Stomach (tissue), 9 donors: ENCODE measurements around the gene BCAS3. TPM values are rescaled to one million over a fixed set of nuclear protein-coding genes. Genes with fewer than 3 reads are reported as not detected.

Experiments used
- DNase-seq, 2 donors: peaks; one replicate each; pipeline versions ENCODE4 v3.0.0 to v3.0.0-alpha.2; 2013 to 2019
- H3K27ac ChIP-seq, 5 donors: fragments of 200-600 bp in 4 of 5; sonication (generic) in 4 of 5; one replicate each; pipeline ENCODE4 v1.5.1; 2013 to 2019; ENCODE audit warnings: mild to moderate bottlenecking in 1 of 5, moderate library complexity in 1 of 5
- H3K27me3 ChIP-seq, 3 donors: fragments of 200-600 bp; sonication (generic); one replicate each; pipeline ENCODE4 v1.5.1; 2017 to 2019; ENCODE audit warnings: mixed run types in 1 of 3
- H3K36me3 ChIP-seq, 4 donors: fragments of 200-600 bp; sonication (generic); 1 replicate in 3 of 4; 2 replicates in 1 of 4; pipeline ENCODE4 v1.5.1; 2016 to 2019
- H3K4me1 ChIP-seq, 4 donors: fragments of 200-600 bp; sonication (generic); one replicate each; pipeline ENCODE4 v1.5.1; 2016 to 2019
- H3K4me3 ChIP-seq, 4 donors: fragments of 200-600 bp; sonication (generic) in 3 of 4; one replicate each; pipeline ENCODE4 v1.5.1; 2016 to 2019; ENCODE audit warnings: mild to moderate bottlenecking in 1 of 4
- H3K9me3 ChIP-seq, 4 donors: fragments of 200-600 bp; sonication (generic); one replicate each; pipeline ENCODE4 v1.5.1; 2016 to 2019
- EP300 ChIP-seq: sonication (generic); formaldehyde crosslinking; IDR thresholded peaks from one replicate; pipeline ENCODE4 v1.6.1; 2017; ENCODE audit warnings: antibody characterized with exemption
- POLR2A ChIP-seq, 4 donors: fragments of 450-650 bp; IDR thresholded peaks; one replicate each; pipeline ENCODE4 v1.6.1; 2016; ENCODE audit warnings: antibody characterized with exemption in 4 of 4, control low read depth in 2 of 4, mild to moderate bottlenecking in 1 of 4, moderate library complexity in 1 of 4
- POLR2AphosphoS5 ChIP-seq, 3 donors: sonication (generic); formaldehyde crosslinking; IDR thresholded peaks; one replicate each; pipeline ENCODE4 v1.6.1; 2016; ENCODE audit warnings: antibody characterized with exemption in 3 of 3
- WGBS, 5 donors: extraction: QIAGEN DNeasy Blood & Tissue Kit in 3 of 5; methylation state at CpG; one replicate each; pipeline versions ENCODE4 v1.1.5 to v1.1.7; 2013 to 2018; 5-methylcytosine and 5-hydroxymethylcytosine counted together
- intact Hi-C: fragments of 100-400 bp; cut with DNase I; formaldehyde crosslinking; loops from one replicate; pipeline ENCODE4 v1.15.1; 2023; ENCODE audit warnings: low total_unique reads
- polyA plus RNA-seq, 3 donors: library from polyadenylated mRNA; stranded (reverse); fragments of 200-250 nt; gene quantifications; one replicate each; pipeline ENCODE4 v1.2.3, GENCODE V29; 2013
- total RNA-seq, 5 donors: library from RNA; depleted of rRNA; stranded (reverse); fragments of >200 nt; gene quantifications; one replicate each; pipeline versions ENCODE4 v1.1.0 to v1.2.3, GENCODE V29; 2014 to 2016
- TF ChIP-seq, protein P1 (sequence below), 7 experiments: fragments of 450-650 bp in 4 of 7; fragments of 200-600 bp in 3 of 7; sonication (generic) in 3 of 7; IDR thresholded peaks; one replicate each; pipeline ENCODE4 v1.5.1; 2016 to 2019; ENCODE audit warnings: antibody characterized with exemption in 7 of 7, control low read depth in 2 of 7, mild to moderate bottlenecking in 1 of 7
- donor health status: healthy with polysubstance abuse.
- donor health status: Bipolar disorder and iron deficiency.
- donor health status: healthy.

The BCAS3 gene
- total and polyA plus RNA-seq, 8 donors: 4.9 to 150 (median 25.3) TPM

DNA sequence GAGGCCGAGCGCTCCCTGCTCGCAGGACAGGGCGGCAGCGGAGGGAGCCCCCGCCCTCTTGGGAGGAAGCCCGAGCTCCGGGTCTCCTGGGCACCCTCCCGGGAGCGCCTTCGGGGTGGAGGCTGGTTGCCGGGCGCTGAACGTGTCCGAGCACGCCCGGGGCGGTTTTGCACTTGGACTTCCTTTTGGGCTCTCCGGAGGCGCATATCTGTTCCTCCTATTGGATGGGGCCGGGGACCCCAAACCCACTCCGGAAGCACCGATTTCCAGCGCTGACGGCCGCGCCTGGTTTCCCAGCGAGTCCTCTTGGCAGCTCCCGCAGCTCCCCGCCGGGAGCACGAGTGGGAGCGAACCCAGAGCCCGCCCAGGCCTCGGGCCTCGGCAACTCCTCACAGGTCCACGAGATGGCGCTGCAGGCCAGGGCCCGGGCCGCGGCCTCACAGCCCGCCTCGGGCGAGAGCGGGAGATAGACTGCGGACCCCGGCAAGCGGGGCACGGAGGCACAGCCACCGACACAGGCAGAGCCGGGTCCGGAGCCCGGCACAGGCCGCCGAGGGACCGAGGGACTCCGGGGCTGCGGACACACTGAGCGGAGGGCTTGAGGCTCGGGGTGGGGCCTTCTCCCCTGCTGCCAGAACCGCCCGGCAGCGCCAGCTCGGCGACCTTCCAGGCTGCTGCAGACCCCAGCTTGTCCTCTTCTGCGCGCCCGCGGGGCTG lies 734.6 kb downstream of the BCAS3 start:
- WGBS, 5 donors: 0 to 2% (median 1%) methylated on average over 9 to 69 of the region's 69 CpGs
- no peaks in the 10 kb centered on the region for H3K36me3 ChIP-seq
- H3K27me3 ChIP-seq: peaks cover 5 to 81% (median 50%) of the 10 kb centered on the region in 3 donors
- peak overlapping the region; percentile 55 to 93 (median 84) for H3K27ac ChIP-seq
- peak in 1 of 3 donors; percentile 62 for TF ChIP-seq POLR2AphosphoS5 (IDR thresholded peaks at IDR 0.05)
- TF ChIP-seq POLR2A (IDR thresholded peaks at IDR 0.05): no peak
- TF ChIP-seq, protein P1, sequence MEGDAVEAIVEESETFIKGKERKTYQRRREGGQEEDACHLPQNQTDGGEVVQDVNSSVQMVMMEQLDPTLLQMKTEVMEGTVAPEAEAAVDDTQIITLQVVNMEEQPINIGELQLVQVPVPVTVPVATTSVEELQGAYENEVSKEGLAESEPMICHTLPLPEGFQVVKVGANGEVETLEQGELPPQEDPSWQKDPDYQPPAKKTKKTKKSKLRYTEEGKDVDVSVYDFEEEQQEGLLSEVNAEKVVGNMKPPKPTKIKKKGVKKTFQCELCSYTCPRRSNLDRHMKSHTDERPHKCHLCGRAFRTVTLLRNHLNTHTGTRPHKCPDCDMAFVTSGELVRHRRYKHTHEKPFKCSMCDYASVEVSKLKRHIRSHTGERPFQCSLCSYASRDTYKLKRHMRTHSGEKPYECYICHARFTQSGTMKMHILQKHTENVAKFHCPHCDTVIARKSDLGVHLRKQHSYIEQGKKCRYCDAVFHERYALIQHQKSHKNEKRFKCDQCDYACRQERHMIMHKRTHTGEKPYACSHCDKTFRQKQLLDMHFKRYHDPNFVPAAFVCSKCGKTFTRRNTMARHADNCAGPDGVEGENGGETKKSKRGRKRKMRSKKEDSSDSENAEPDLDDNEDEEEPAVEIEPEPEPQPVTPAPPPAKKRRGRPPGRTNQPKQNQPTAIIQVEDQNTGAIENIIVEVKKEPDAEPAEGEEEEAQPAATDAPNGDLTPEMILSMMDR (IDR thresholded peaks at IDR 0.05): peak in 5 of 7 experiments; percentile 90 to 100 (median 98)
- TF ChIP-seq EP300: no peak
- H3K4me1 ChIP-seq: peaks cover 32 to 83% (median 70%) of the 10 kb centered on the region in 4 donors
- peak overlapping the region; percentile 46 to 75 (median 65) for H3K4me3 ChIP-seq
- H3K9me3 ChIP-seq: no peaks in the 10 kb centered on the region
- DNase-seq: peak; percentile 82 to 93
- intact Hi-C loops: loop anchor here (10.0 kb wide), 1 partner anchor 422 kb away; no protein-coding TSS in a partner anchor

DNA sequence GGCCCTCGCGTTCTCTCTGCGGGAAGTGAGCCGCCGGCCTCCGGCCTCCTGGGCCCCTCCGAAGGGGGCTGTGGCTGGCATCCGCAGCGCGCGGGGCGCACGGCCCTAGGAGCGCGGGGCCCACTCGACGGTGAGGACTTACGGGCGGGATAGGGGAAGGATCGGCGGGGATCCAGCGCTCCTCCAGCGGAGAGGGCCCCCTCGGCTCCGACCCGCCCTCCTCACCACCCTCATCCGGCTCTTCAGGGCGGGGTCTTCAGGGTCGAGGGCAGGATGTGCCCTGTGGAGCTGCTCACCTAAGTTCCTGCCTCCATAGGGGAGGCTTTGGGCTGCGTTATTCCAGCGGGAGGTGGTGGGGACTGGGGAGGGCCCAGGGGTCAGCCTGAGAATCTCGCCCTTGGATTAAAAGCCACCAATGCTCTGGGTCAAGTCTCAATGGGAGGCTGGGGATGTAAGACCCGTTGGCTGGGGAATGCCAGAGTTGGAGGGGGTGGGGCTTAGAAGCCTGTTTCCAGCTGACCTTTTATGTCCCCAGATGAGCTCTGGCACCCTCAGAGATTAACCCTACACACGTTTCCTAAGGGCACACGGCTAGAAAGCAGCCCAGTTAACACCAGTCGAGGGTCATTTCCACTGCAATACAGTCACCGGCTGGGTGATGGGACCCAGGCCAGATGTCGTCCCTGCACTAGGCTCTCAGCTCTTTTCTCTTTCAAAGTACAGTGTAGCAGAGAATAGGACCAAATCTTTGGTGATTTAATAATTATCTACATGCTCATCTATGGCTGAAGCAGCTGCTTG lies 735.4 kb downstream of the BCAS3 start:
- H3K4me1 ChIP-seq: peaks cover 32 to 77% (median 65%) of the 10 kb centered on the region in 4 donors
- intact Hi-C loops: loop anchor here (10.0 kb wide), 1 partner anchor 422 kb away; no protein-coding TSS in a partner anchor
- no peaks in the 10 kb centered on the region for H3K9me3 ChIP-seq
- TF ChIP-seq POLR2AphosphoS5 (IDR thresholded peaks at IDR 0.05): no peak
- no peak for TF ChIP-seq POLR2A (IDR thresholded peaks at IDR 0.05)
- TF ChIP-seq EP300: no peak
- TF ChIP-seq, protein P1 (IDR thresholded peaks at IDR 0.05): no peak
- H3K36me3 ChIP-seq: no peaks in the 10 kb centered on the region
- no peak for DNase-seq
- 13 to 17% (median 16%) methylated on average over 17 to 38 of the region's 38 CpGs for WGBS, 5 donors
- H3K4me3 ChIP-seq: peak overlapping the region; percentile 46 to 75 (median 65)
- H3K27me3 ChIP-seq: peaks cover 5 to 81% (median 45%) of the 10 kb centered on the region in 3 donors
- peak overlapping the region; percentile 22 to 93 (median 84) for H3K27ac ChIP-seq

DNA sequence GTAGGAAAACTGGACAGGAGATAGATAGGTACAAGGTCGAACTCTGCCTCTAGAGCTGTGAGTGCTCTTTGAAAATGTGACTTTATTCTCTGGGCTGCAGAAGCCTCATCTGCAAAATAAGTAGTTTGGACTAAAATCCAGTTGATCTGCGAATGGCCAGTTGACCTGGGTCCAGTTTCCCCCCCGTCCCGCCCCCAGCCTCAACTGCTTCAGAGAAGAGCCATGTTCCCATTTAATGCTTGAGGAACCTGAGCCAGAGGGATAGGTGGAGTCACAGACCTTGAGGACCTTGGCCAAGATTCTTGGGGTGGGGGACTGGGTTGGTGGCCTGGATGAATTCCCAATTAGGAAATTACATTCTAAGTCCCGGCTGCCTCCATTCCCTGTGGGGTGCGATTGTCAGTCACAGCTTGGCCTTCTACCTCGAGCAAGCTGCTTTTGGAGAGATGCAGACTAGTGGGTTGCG lies 736.0 kb downstream of the BCAS3 start:
- Histone ChIP-seq H3K27me3 (peaks cover 5 to 79% (median 39%) of the 10 kb centered on the region in 3 donors), H3K36me3 (no peaks in the 10 kb centered on the region), H3K4me3 (peak overlapping the region in 3 of 4 donors; percentile 61 to 75 (median 69)), H3K27ac (peak overlapping the region in 2 of 5 donors; percentile 85 to 93), H3K9me3 (no peaks in the 10 kb centered on the region), H3K4me1 (peaks cover 32 to 71% (median 59%) of the 10 kb centered on the region in 4 donors)
- no peak for TF ChIP-seq POLR2A (IDR thresholded peaks at IDR 0.05)
- TF ChIP-seq EP300: no peak
- no peak for TF ChIP-seq POLR2AphosphoS5 (IDR thresholded peaks at IDR 0.05)
- TF ChIP-seq, protein P1 (IDR thresholded peaks at IDR 0.05): no peak
- DNase-seq: peak; percentile 8 to 13
- intact Hi-C loops: loop anchor here (10.0 kb wide), 1 partner anchor 421 kb away; no protein-coding TSS in a partner anchor
- WGBS, 5 donors: 84 to 94% (median 89%) methylated on average over 8 of the region's 8 CpGs
